BLaER1 (cell line): ENCODE data around the gene ZNF710.

Source experiments
- H3K27ac ChIP-seq: shearing (Covaris generic); formaldehyde crosslinking; 2 replicates; pipeline ENCODE4 v1.8.1; 2022
- H3K27me3 ChIP-seq: shearing (Covaris generic); formaldehyde crosslinking; 2 replicates; pipeline ENCODE4 v1.8.1; 2022
- H3K36me3 ChIP-seq: shearing (Covaris generic); formaldehyde crosslinking; 2 replicates; pipeline ENCODE4 v1.8.1; 2022
- H3K4me1 ChIP-seq: shearing (Covaris generic); formaldehyde crosslinking; 2 replicates; pipeline ENCODE4 v1.8.1; 2022
- H3K4me2 ChIP-seq: shearing (Covaris generic); formaldehyde crosslinking; 2 replicates; pipeline ENCODE4 v1.8.1; 2022
- H3K4me3 ChIP-seq: shearing (Covaris generic); formaldehyde crosslinking; 2 replicates; pipeline ENCODE4 v1.8.1; 2022
- H3K9ac ChIP-seq: shearing (Covaris generic); formaldehyde crosslinking; 2 replicates; pipeline ENCODE4 v1.8.1; 2022
- H3K9me3 ChIP-seq: shearing (Covaris generic); formaldehyde crosslinking; 2 replicates; pipeline ENCODE4 v1.8.1; 2022
- H4K20me1 ChIP-seq: shearing (Covaris generic); formaldehyde crosslinking; 2 replicates; pipeline ENCODE4 v1.8.1; 2022
- Cebpa-rat ChIP-seq: shearing (Covaris generic); IDR thresholded peaks from 2 replicates; pipeline ENCODE4 v1.8.1; 2022

The ZNF710 gene

GRCh38 chr15:90015294-90015693 is 14.2 kb downstream of the ZNF710 start:
- TF ChIP-seq Cebpa-rat, result no peak
- no peak overlapping the region for H3K9ac ChIP-seq
- peaks cover 65% of the 10 kb centered on the region for H3K4me1 ChIP-seq
- H3K27me3 ChIP-seq, result no peaks in the 10 kb centered on the region
- peaks cover 42% of the 10 kb centered on the region for H4K20me1 ChIP-seq
- H3K27ac ChIP-seq, result no peak overlapping the region
- H3K4me2 ChIP-seq, result no peak overlapping the region
- H3K36me3 ChIP-seq, result peaks cover 13% of the 10 kb centered on the region; the same call in 1 of the 2 replicates
- peaks cover 23% of the 10 kb centered on the region for H3K9me3 ChIP-seq
- no peak overlapping the region for H3K4me3 ChIP-seq

- no peak overlapping the region for H3K4me3 ChIP-seq
- H3K4me1 ChIP-seq, result peaks cover 70% of the 10 kb centered on the region
- H3K27ac ChIP-seq, result no peak overlapping the region
- TF ChIP-seq Cebpa-rat, result no peak
- H3K36me3 ChIP-seq, result peaks cover 8% of the 10 kb centered on the region; the same call in 1 of the 2 replicates
- H4K20me1 ChIP-seq, result peaks cover 42% of the 10 kb centered on the region
- H3K4me2 ChIP-seq, result no peak overlapping the region
- no peak overlapping the region for H3K9ac ChIP-seq
- H3K27me3 ChIP-seq, result no peaks in the 10 kb centered on the region
- H3K9me3 ChIP-seq, result peaks cover 18% of the 10 kb centered on the region
Observed at GRCh38 chr15:90015749-90016148, 14.6 kb downstream of the ZNF710 start.

GRCh38 chr15:90016721-90017120 is 15.6 kb downstream of the ZNF710 start:
- Histone ChIP-seq H3K9me3 (peaks cover 8% of the 10 kb centered on the region), H3K4me3 (no peak overlapping the region), H3K4me2 (peak overlapping the region; percentile 24), H4K20me1 (peaks cover 42% of the 10 kb centered on the region), H3K4me1 (peaks cover 80% of the 10 kb centered on the region), H3K9ac (no peak overlapping the region), H3K36me3 (no peaks in the 10 kb centered on the region), H3K27me3 (no peaks in the 10 kb centered on the region), H3K27ac (no peak overlapping the region)
- TF ChIP-seq Cebpa-rat, result no peak

GRCh38 chr15:90018216-90018831 is 17.2 kb downstream of the ZNF710 start:
- Histone ChIP-seq H3K4me2 (peak overlapping the region; percentile 15), H4K20me1 (peaks cover 36% of the 10 kb centered on the region)

GRCh38 chr15:90019611-90020010 is 18.5 kb downstream of the ZNF710 start:
- Histone ChIP-seq H4K20me1 (peaks cover 26% of the 10 kb centered on the region; the same call in 1 of the 2 replicates), H3K4me2 (peak overlapping the region; percentile 92), H3K9me3 (no peaks in the 10 kb centered on the region), H3K4me1 (peaks cover 91% of the 10 kb centered on the region), H3K27me3 (no peaks in the 10 kb centered on the region), H3K36me3 (no peaks in the 10 kb centered on the region), H3K4me3 (peak overlapping the region; percentile 57), H3K9ac (peak overlapping the region; percentile 78), H3K27ac (peak overlapping the region; percentile 91)
- no peak for TF ChIP-seq Cebpa-rat

More at GRCh38 chr15:90018216-90018831, 17.2 kb downstream of the ZNF710 start:
- H3K27me3 ChIP-seq, result no peaks in the 10 kb centered on the region
- H3K27ac ChIP-seq, result peak overlapping the region; percentile 28; the same call in 1 of the 2 replicates
- H3K4me1 ChIP-seq, result peaks cover 89% of the 10 kb centered on the region
- H3K36me3 ChIP-seq, result no peaks in the 10 kb centered on the region
- no peak overlapping the region for H3K9ac ChIP-seq
- no peaks in the 10 kb centered on the region for H3K9me3 ChIP-seq
- TF ChIP-seq Cebpa-rat, result no peak
- no peak overlapping the region for H3K4me3 ChIP-seq

GRCh38 chr15:90020021-90020735 is 19.1 kb downstream of the ZNF710 start:
- Histone ChIP-seq H3K9me3 (no peaks in the 10 kb centered on the region), H3K4me2 (peak overlapping the region; percentile 92), H3K27ac (peak overlapping the region; percentile 91), H3K4me3 (peak overlapping the region; percentile 57), H3K27me3 (no peaks in the 10 kb centered on the region), H3K36me3 (no peaks in the 10 kb centered on the region), H3K4me1 (peaks cover 97% of the 10 kb centered on the region), H3K9ac (peak overlapping the region; percentile 78), H4K20me1 (peaks cover 22% of the 10 kb centered on the region; the same call in 1 of the 2 replicates)
- no peak for TF ChIP-seq Cebpa-rat

- H3K36me3 ChIP-seq, result no peaks in the 10 kb centered on the region
- H3K27ac ChIP-seq, result peak overlapping the region; percentile 91
- peak overlapping the region; percentile 57 for H3K4me3 ChIP-seq
- H3K9ac ChIP-seq, result peak overlapping the region; percentile 78
- H4K20me1 ChIP-seq, result peaks cover 13% of the 10 kb centered on the region; the same call in 1 of the 2 replicates
- TF ChIP-seq Cebpa-rat, result no peak
- no peaks in the 10 kb centered on the region for H3K9me3 ChIP-seq
- H3K27me3 ChIP-seq, result no peaks in the 10 kb centered on the region
- H3K4me1 ChIP-seq, result peaks cover 100% of the 10 kb centered on the region
- H3K4me2 ChIP-seq, result peak overlapping the region; percentile 92
Observed at GRCh38 chr15:90020936-90021507, 19.9 kb downstream of the ZNF710 start.

GRCh38 chr15:90022345-90022744 is 21.2 kb downstream of the ZNF710 start:
- peaks cover 3% of the 10 kb centered on the region; the same call in 1 of the 2 replicates for H4K20me1 ChIP-seq
- peaks cover 3% of the 10 kb centered on the region for H3K9me3 ChIP-seq
- no peak overlapping the region for H3K9ac ChIP-seq
- H3K4me1 ChIP-seq, result peaks cover 95% of the 10 kb centered on the region
- no peak for TF ChIP-seq Cebpa-rat
- peaks cover 2% of the 10 kb centered on the region; the same call in 1 of the 2 replicates for H3K36me3 ChIP-seq
- 0 out of 2 replicates have a peak overlapping the region, but pooled peaks have one; percentile 5 for H3K4me2 ChIP-seq
- H3K27ac ChIP-seq, result no peak overlapping the region
- H3K4me3 ChIP-seq, result no peak overlapping the region
- no peaks in the 10 kb centered on the region for H3K27me3 ChIP-seq

GRCh38 chr15:90022905-90023700 is 22.0 kb downstream of the ZNF710 start:
- peaks cover 11% of the 10 kb centered on the region for H3K9me3 ChIP-seq
- TF ChIP-seq Cebpa-rat, result no peak
- H3K4me2 ChIP-seq, result peak overlapping the region; percentile 60; the same call in 1 of the 2 replicates

More at GRCh38 chr15:90022905-90023700, 22.0 kb downstream of the ZNF710 start:
- H3K27ac ChIP-seq, result no peak overlapping the region
- H4K20me1 ChIP-seq, result no peaks in the 10 kb centered on the region
- H3K27me3 ChIP-seq, result no peaks in the 10 kb centered on the region
- no peak overlapping the region for H3K9ac ChIP-seq
- H3K4me3 ChIP-seq, result no peak overlapping the region
- peaks cover 87% of the 10 kb centered on the region for H3K4me1 ChIP-seq
- H3K36me3 ChIP-seq, result peaks cover 7% of the 10 kb centered on the region
